ENCODE data around the gene UCN. TPM values are rescaled to one million over a fixed set of nuclear protein-coding genes. Genes with fewer than 3 reads are reported as not detected.

UCN gene
- total and polyA plus RNA-seq, 2 donors (not counting 3 experiments of a cell fraction or from before 2014, with no cell fraction given), result 0.75 to 1.2 TPM

DNA sequence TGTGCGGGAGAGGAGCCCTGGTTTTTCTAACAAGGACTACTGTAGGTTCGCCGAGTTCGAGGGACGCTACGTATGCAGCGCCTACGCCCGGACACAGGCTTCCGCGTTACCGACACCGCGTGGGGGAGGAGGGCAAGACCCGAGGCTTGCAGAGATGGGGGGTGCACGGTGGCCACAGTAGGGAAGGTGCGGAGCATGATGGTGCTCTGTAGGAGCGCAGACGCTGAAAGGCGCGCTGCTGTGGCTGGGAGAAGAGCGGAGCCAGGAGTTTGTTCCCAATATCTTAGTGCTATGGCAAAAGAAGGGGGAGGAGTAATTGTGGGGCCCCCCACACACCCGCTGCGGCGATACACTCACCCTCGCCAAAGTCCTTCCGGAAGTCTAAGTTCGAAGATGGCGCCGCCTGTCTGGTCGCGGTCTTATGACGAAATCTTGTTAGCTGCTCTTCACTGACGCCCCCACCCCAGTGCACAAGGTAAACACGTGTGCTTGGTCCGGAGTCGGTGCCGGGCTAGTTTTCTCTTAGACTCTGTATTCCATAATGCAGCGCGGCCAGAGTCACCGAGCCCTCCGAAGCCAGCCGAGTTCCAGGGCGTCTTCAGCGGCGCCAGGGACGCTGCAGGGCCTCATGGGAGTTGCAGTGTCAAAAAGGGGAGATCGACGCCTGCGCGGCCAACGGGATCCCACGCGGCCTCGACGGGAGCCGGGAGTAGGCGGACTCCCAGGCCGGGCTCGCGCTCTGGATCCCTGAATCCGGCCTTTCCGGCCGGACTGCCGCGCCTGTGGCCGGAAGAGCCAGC, 48.3 kb upstream of the UCN start, which contains the start of gene GTF3C2:
Gene GTF3C2 (minus strand): TSS at position 383 of the 800 bp plus-strand sequence. CDS start 13,210 bp downstream, outside the sequence.
- Histone ChIP-seq H3K9me1 (replicated peaks; ENCODE audit: control insufficient read depth, extremely low read depth, insufficient read depth, low read length) (no peaks in the 10 kb centered on the region), H3K27ac (ENCODE audit: insufficient read depth, low read depth, low read length) (peak within 1 kb of the TSS; percentile 83), H3K9me3 (replicated peaks; ENCODE audit: control insufficient read depth, insufficient read depth, low read length) (no peaks in the 10 kb centered on the region), H3K27me3 (ENCODE audit: control insufficient read depth in 2 of 2, insufficient read depth in 2 of 2, low read length in 2 of 2) (no peaks in the 10 kb centered on the region), H3K4me1 (ENCODE audit: control insufficient read depth, extremely low read depth, insufficient read depth, low read length) (peaks cover 16% of the 10 kb centered on the region), H2AFZ (ENCODE audit: low read depth, low read length) (peak within 1 kb of the TSS; percentile 83), H3K36me3 (ENCODE audit: control insufficient read depth in 2 of 2, extremely low read depth in 1 of 2, insufficient read depth in 2 of 2, low read length in 2 of 2) (no peaks in the 10 kb centered on the region), H4K20me1 (replicated peaks; ENCODE audit: control insufficient read depth, extremely low read depth, insufficient read depth, low read length) (no peaks in the 10 kb centered on the region), H3K79me2 (ENCODE audit: control insufficient read depth, insufficient read depth, low read length) (peaks cover 60% of the 10 kb centered on the region), H3K9ac (replicated peaks; ENCODE audit: extremely low read depth, insufficient read depth, low read length) (peak within 1 kb of the TSS; percentile 95), H3K4me3 (replicated peaks in 1 of 3; ENCODE audit: insufficient read depth in 1 of 3, low read depth in 1 of 3, low read length in 3 of 3) (peak within 1 kb of the TSS; percentile 40 to 90 (median 63)), H3K4me2 (ENCODE audit: insufficient read depth, low read length) (peak within 1 kb of the TSS; percentile 99)
- FAIRE-seq (peak; percentile 94), DNase-seq (ENCODE audit: low read depth, low spot score) (peak; percentile 98)
- dilution Hi-C loops (cut with MboI; ENCODE audit: extremely low pct_ligation_motif_present, low sequenced_read_pairs) (no loop called here), intact Hi-C loops (cut with micrococcal nuclease) (loop anchor here (1.0 to 5.0 kb wide), 6 partner anchors 14 to 327 kb away; partner anchors contain the start of genes CAD, EIF2B4, MPV17 and NRBP1)
- ChIA-PET POLR2A (interaction anchor here (0.8 to 1.5 kb wide), 3 partner anchors 13 to 34 kb away, joined by 3 to 7 read pairs (median 4); partner anchors contain the start of gene EIF2B4), CTCF (interaction anchor here (1.0 to 1.8 kb wide), 4 partner anchors 12 to 276 kb away, joined by 3 to 8 read pairs (median 5); partner anchors contain the start of genes EIF2B4 and PPM1G)
- TSS peak; percentile 61 for BruUV-seq (replicated peaks)
- no peak for TF ChIP-seq FOS (IDR thresholded peaks at IDR 0.05; ENCODE audit: borderline replicate concordance, insufficient read depth, low read length)
- TF ChIP-seq, protein P1, sequence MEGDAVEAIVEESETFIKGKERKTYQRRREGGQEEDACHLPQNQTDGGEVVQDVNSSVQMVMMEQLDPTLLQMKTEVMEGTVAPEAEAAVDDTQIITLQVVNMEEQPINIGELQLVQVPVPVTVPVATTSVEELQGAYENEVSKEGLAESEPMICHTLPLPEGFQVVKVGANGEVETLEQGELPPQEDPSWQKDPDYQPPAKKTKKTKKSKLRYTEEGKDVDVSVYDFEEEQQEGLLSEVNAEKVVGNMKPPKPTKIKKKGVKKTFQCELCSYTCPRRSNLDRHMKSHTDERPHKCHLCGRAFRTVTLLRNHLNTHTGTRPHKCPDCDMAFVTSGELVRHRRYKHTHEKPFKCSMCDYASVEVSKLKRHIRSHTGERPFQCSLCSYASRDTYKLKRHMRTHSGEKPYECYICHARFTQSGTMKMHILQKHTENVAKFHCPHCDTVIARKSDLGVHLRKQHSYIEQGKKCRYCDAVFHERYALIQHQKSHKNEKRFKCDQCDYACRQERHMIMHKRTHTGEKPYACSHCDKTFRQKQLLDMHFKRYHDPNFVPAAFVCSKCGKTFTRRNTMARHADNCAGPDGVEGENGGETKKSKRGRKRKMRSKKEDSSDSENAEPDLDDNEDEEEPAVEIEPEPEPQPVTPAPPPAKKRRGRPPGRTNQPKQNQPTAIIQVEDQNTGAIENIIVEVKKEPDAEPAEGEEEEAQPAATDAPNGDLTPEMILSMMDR (IDR thresholded peaks at IDR 0.05; ENCODE audit: extremely low read depth in 1 of 2, insufficient read depth in 1 of 2, low read depth in 1 of 2, low read length in 2 of 2), result no peak
- TF ChIP-seq, protein P2, sequence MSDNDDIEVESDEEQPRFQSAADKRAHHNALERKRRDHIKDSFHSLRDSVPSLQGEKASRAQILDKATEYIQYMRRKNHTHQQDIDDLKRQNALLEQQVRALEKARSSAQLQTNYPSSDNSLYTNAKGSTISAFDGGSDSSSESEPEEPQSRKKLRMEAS (IDR thresholded peaks at IDR 0.05; ENCODE audit: insufficient read depth, insufficient read length), result peak; percentile 81
- no peak for TF ChIP-seq GATA2 (IDR thresholded peaks at IDR 0.05; ENCODE audit: insufficient read depth, insufficient read length, low read depth, low read length)
- peak; percentile 98 for TF ChIP-seq POLR2AphosphoS5 (IDR thresholded peaks at IDR 0.05; ENCODE audit: insufficient read depth, low read depth, low read length)
- TF ChIP-seq MYC (IDR thresholded peaks at IDR 0.05; ENCODE audit: low read depth, low read length), result peak; percentile 59
- TF ChIP-seq POLR2A (IDR thresholded peaks at IDR 0.05; ENCODE audit: low read depth, low read length), result no peak

All from endothelial cell of umbilical vein (primary cell).